Measurements from ENCODE around the gene PTPRO. TPM values are rescaled to one million over a fixed set of nuclear protein-coding genes. Genes with fewer than 3 reads are reported as not detected.

The PTPRO gene
- polyA plus RNA-seq, 1 of the 3 experiments (the other 2 are of a cell fraction), result 1.4 TPM

DNA sequence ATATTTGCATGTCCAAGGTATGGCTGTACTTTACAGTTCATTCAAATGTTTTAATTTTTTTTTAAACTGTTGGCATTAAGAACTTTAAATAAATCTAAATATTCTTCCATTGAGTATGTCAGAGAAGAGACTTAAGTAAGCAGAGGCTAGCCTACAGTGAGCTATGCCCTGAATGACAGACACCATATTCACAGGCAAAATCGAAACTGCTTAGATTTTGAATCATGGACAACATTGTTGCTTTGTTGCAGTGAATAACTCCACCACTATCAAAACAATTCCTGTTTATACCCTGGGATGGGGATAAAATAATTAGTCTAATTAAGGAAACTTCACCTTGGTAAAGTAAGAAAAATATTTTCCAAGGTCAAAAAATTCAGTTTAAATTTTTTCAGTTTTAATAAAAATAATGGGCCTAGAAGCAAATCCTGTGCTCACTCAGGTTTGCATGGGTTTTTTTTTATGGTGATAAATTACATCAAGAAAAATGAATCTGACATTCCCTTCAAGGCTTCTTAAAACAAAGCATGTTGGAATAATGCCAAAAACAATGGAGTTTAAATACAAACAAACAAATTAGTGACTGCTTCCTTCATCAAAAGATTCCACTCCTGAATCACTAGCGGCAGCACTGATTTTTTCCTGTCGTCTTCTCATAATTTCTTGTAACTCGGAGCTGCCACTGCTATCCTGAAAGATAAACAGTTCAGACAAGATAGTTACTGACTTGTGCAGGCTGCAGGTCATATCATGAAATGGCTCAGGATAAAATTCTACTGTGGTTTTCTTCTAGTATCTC lies 298.6 kb downstream of the PTPRO start:
- H3K27ac ChIP-seq (ENCODE audit: low read depth in 2 of 2, low read length in 1 of 2), result no peak overlapping the region

GRCh38 chr12:15625075-15625474 lies 302.8 kb downstream of the PTPRO start:
- Histone ChIP-seq H4K20me1 (ENCODE audit: insufficient read depth) (no peaks in the 10 kb centered on the region), H3K79me2 (ENCODE audit: insufficient read depth) (no peaks in the 10 kb centered on the region), H3K27me3 (ENCODE audit: insufficient read depth) (no peaks in the 10 kb centered on the region), H2AFZ (ENCODE audit: low read depth) (no peak overlapping the region), H3K9ac (no peak overlapping the region), H3K27ac (ENCODE audit: low read depth in 2 of 2, low read length in 1 of 2) (no peak overlapping the region; a peak in 1 of 4 replicates), H3K36me3 (replicated peaks in 1 of 2; ENCODE audit: control insufficient read depth in 1 of 2, insufficient read depth in 2 of 2, low read length in 1 of 2) (peaks cover 0 to 41% of the 10 kb centered on the region in 2 experiments), H3K9me2 (no peaks in the 10 kb centered on the region), H3K4me2 (no peak overlapping the region), H3K9me3 (no peaks in the 10 kb centered on the region), H3K4me1 (ENCODE audit: control insufficient read depth in 1 of 2, insufficient read depth in 2 of 2, low read depth in 1 of 2, low read length in 1 of 2) (peaks cover 0 to 22% of the 10 kb centered on the region in 2 experiments; a peak in 3 of 4 replicates), H3F3A (replicated peaks; ENCODE audit: insufficient read depth) (peaks cover 28% of the 10 kb centered on the region), H3K4me3 (ENCODE audit: low read depth in 2 of 2, low read length in 1 of 2) (no peak overlapping the region)
- DNase-seq, result no peak
- TF ChIP-seq FOXJ3 (CRISPR knock-in tag; IDR thresholded peaks at IDR 0.05) (no peak), RAD21 (IDR thresholded peaks at IDR 0.05; ENCODE audit: low read length) (no peak), NRF1 (IDR thresholded peaks at IDR 0.05; ENCODE audit: low read depth, low read length) (no peak), ELF1 (IDR thresholded peaks at IDR 0.05) (no peak)
- 98% methylated on average over 2 of the region's 2 CpGs for WGBS (ENCODE audit: low lambda C conversion rate)
- POLR2A ChIA-PET, result no interaction called here
- CTCF ChIA-PET, result interaction anchor here (1.0 kb wide), 1 partner anchor 232 kb away, joined by 4 read pairs; no protein-coding TSS in a partner anchor

More for the DNA sequence above, 298.6 kb downstream of the PTPRO start:
- Histone ChIP-seq H3F3A (replicated peaks; ENCODE audit: insufficient read depth) (no peaks in the 10 kb centered on the region), H3K9me3 (no peaks in the 10 kb centered on the region), H2AFZ (ENCODE audit: low read depth) (no peak overlapping the region), H3K27me3 (ENCODE audit: insufficient read depth) (no peaks in the 10 kb centered on the region), H3K36me3 (replicated peaks in 1 of 2; ENCODE audit: control insufficient read depth in 1 of 2, insufficient read depth in 2 of 2, low read length in 1 of 2) (peaks cover 0 to 68% of the 10 kb centered on the region in 2 experiments), H3K79me2 (ENCODE audit: insufficient read depth) (no peaks in the 10 kb centered on the region), H3K9ac (no peak overlapping the region), H4K20me1 (ENCODE audit: insufficient read depth) (no peaks in the 10 kb centered on the region), H3K4me2 (no peak overlapping the region), H3K4me3 (ENCODE audit: low read depth in 2 of 2, low read length in 1 of 2) (no peak overlapping the region), H3K4me1 (ENCODE audit: control insufficient read depth in 1 of 2, insufficient read depth in 2 of 2, low read depth in 1 of 2, low read length in 1 of 2) (peaks cover 0 to 7% of the 10 kb centered on the region in 2 experiments; a peak in 1 of 4 replicates), H3K9me2 (no peaks in the 10 kb centered on the region)
- ChIA-PET POLR2A (no interaction called here), CTCF (no interaction called here)
- no peak for DNase-seq
- WGBS (ENCODE audit: low lambda C conversion rate), result 85% methylated on average over 4 of the region's 4 CpGs
- TF ChIP-seq SIN3A (IDR thresholded peaks at IDR 0.05; ENCODE audit: borderline replicate concordance, low read depth, low read length) (no peak), RAD21 (IDR thresholded peaks at IDR 0.05; ENCODE audit: low read length) (no peak), GATA2 (CRISPR knock-in tag; IDR thresholded peaks at IDR 0.05) (no peak), RXRA (IDR thresholded peaks at IDR 0.05; ENCODE audit: borderline replicate concordance, low read depth) (no peak), YY1 (IDR thresholded peaks at IDR 0.05; ENCODE audit: low read depth) (no peak), TCF12 (IDR thresholded peaks at IDR 0.05) (no peak), USF1 (IDR thresholded peaks at IDR 0.05; ENCODE audit: borderline replicate concordance, low read depth) (no peak), MAX (IDR thresholded peaks at IDR 0.05; ENCODE audit: low read depth) (no peak), EZH2phosphoT487 (IDR thresholded peaks at IDR 0.05; ENCODE audit: borderline replicate concordance, low read depth) (no peak)
- TF ChIP-seq, protein P1, sequence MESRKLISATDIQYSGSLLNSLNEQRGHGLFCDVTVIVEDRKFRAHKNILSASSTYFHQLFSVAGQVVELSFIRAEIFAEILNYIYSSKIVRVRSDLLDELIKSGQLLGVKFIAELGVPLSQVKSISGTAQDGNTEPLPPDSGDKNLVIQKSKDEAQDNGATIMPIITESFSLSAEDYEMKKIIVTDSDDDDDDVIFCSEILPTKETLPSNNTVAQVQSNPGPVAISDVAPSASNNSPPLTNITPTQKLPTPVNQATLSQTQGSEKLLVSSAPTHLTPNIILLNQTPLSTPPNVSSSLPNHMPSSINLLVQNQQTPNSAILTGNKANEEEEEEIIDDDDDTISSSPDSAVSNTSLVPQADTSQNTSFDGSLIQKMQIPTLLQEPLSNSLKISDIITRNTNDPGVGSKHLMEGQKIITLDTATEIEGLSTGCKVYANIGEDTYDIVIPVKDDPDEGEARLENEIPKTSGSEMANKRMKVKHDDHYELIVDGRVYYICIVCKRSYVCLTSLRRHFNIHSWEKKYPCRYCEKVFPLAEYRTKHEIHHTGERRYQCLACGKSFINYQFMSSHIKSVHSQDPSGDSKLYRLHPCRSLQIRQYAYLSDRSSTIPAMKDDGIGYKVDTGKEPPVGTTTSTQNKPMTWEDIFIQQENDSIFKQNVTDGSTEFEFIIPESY (IDR thresholded peaks at IDR 0.05; ENCODE audit: borderline replicate concordance, low read depth), result no peak

Data from SK-N-SH (cell line).